ENCODE measurements around the gene POFUT1. TPM values are rescaled to one million over a fixed set of nuclear protein-coding genes. Genes with fewer than 3 reads are reported as not detected.

POFUT1 gene
- total RNA-seq, 1 donor from 2014 or later = 60.6 TPM

DNA sequence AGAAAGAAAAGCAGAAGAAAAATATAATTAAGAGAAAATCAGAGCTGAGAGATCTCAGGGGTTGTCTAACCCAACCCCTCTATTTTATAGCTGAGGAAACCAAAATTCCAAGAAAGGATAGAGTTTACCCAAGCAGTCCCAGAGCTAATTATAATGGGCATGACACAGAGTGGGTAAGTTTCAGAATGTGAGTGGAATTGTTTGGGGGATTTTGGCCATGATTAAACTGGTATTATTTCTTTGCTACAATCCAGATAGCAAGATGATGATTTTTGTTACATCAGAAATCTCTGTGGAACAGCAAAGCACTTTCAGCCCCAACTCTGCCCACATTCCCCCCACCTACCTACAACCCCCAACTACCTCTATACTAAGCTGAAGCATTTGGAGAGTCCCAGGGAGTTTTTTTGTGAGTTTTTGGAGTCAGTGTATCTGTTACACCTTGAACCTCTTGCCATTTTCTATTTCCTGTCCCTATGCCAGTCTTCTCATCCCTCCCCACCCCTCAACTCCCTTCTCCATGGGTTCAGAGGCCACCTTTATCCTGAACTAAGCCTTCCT lies 24.7 kb downstream of the POFUT1 start:
- H3K27ac ChIP-seq (ENCODE audit: low read depth, low read length) = no peak overlapping the region
- H3K4me1 Mint-ChIP-seq (ENCODE audit: low read depth, unreplicated experiment) = peaks cover 16% of the 10 kb centered on the region

DNA sequence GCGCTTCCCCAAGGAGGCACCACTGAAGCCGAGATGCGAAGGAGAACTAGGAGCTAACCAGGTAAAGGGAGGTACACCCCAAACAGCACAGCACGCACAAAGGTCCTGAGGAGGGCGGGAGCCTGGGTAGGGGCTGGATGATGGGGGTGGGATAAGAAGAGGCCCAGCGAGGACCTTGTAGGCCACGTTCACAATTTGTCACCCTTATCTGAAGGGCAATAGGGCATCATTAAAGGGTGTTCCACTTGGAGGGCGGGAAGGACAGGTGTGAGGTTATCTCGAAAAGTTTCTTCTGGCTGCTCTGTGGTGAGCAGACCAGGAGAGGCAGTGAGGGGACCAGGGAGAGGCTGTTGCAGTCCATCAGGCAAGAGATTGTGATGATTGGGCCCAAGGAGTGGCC lies 25.6 kb downstream of the POFUT1 start:
- Histone ChIP-seq H3K79me2 (ENCODE audit: insufficient read depth, low read length) (no peaks in the 10 kb centered on the region), H2AFZ (ENCODE audit: low read depth, low read length) (no peak overlapping the region), H3K9ac (ENCODE audit: low read length) (no peak overlapping the region), H3K4me3 (ENCODE audit: insufficient read depth, low read depth, low read length) (no peak overlapping the region), H3K27me3 (ENCODE audit: insufficient read depth, low read length) (no peaks in the 10 kb centered on the region), H3K9me3 (ENCODE audit: insufficient read depth, low read depth, low read length) (no peaks in the 10 kb centered on the region), H3K4me1 (ENCODE audit: insufficient read depth, low read length) (no peaks in the 10 kb centered on the region), H3K4me2 (ENCODE audit: low read length) (no peak overlapping the region), H3K36me3 (ENCODE audit: insufficient read depth, low read length) (peaks cover 22% of the 10 kb centered on the region), H4K20me1 (ENCODE audit: insufficient read depth, low read length) (peaks cover 3% of the 10 kb centered on the region), H3K27ac (ENCODE audit: low read depth, low read length) (no peak overlapping the region)
- Mint-ChIP-seq H3K4me1 (ENCODE audit: low read depth, unreplicated experiment) (peaks cover 16% of the 10 kb centered on the region), H3K27ac (ENCODE audit: unreplicated experiment) (no peak overlapping the region), H3K9me3 (ENCODE audit: unreplicated experiment) (no peaks in the 10 kb centered on the region), H3K27me3 (ENCODE audit: low read depth, unreplicated experiment) (no peaks in the 10 kb centered on the region), H3K4me3 (ENCODE audit: unreplicated experiment) (no peak overlapping the region), H3K36me3 (ENCODE audit: low read depth, unreplicated experiment) (peaks cover 31% of the 10 kb centered on the region)
- FAIRE-seq (no peak), DNase-seq (ENCODE audit: low read depth) (no peak)
- TF ChIP-seq, protein P1, sequence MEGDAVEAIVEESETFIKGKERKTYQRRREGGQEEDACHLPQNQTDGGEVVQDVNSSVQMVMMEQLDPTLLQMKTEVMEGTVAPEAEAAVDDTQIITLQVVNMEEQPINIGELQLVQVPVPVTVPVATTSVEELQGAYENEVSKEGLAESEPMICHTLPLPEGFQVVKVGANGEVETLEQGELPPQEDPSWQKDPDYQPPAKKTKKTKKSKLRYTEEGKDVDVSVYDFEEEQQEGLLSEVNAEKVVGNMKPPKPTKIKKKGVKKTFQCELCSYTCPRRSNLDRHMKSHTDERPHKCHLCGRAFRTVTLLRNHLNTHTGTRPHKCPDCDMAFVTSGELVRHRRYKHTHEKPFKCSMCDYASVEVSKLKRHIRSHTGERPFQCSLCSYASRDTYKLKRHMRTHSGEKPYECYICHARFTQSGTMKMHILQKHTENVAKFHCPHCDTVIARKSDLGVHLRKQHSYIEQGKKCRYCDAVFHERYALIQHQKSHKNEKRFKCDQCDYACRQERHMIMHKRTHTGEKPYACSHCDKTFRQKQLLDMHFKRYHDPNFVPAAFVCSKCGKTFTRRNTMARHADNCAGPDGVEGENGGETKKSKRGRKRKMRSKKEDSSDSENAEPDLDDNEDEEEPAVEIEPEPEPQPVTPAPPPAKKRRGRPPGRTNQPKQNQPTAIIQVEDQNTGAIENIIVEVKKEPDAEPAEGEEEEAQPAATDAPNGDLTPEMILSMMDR (IDR thresholded peaks at IDR 0.05; ENCODE audit: insufficient read depth, low read depth, low read length) = no peak
- no peak for TF ChIP-seq EZH2 (IDR thresholded peaks at IDR 0.05; ENCODE audit: insufficient read depth, low read length)

More for the DNA sequence above, 24.7 kb downstream of the POFUT1 start:
- DNase-seq (ENCODE audit: low read depth) (no peak), FAIRE-seq (no peak)
- H3K4me1 ChIP-seq (ENCODE audit: insufficient read depth, low read length) = no peaks in the 10 kb centered on the region
- no peaks in the 10 kb centered on the region for H3K27me3 ChIP-seq (ENCODE audit: insufficient read depth, low read length)
- H3K4me3 ChIP-seq (ENCODE audit: insufficient read depth, low read depth, low read length) = no peak overlapping the region
- no peak for TF ChIP-seq EZH2 (IDR thresholded peaks at IDR 0.05; ENCODE audit: insufficient read depth, low read length)
- TF ChIP-seq, protein P1 (IDR thresholded peaks at IDR 0.05; ENCODE audit: insufficient read depth, low read depth, low read length) = no peak
- H3K79me2 ChIP-seq (ENCODE audit: insufficient read depth, low read length) = no peaks in the 10 kb centered on the region
- no peak overlapping the region for H3K4me3 Mint-ChIP-seq (ENCODE audit: unreplicated experiment)
- H3K9ac ChIP-seq (ENCODE audit: low read length) = no peak overlapping the region
- H3K4me2 ChIP-seq (ENCODE audit: low read length) = no peak overlapping the region
- peaks cover 3% of the 10 kb centered on the region for H4K20me1 ChIP-seq (ENCODE audit: insufficient read depth, low read length)
- peaks cover 31% of the 10 kb centered on the region for H3K36me3 Mint-ChIP-seq (ENCODE audit: low read depth, unreplicated experiment)
- no peaks in the 10 kb centered on the region for H3K9me3 ChIP-seq (ENCODE audit: insufficient read depth, low read depth, low read length)
- H3K27me3 Mint-ChIP-seq (ENCODE audit: low read depth, unreplicated experiment) = no peaks in the 10 kb centered on the region
- H2AFZ ChIP-seq (ENCODE audit: low read depth, low read length) = no peak overlapping the region
- H3K36me3 ChIP-seq (ENCODE audit: insufficient read depth, low read length) = peaks cover 25% of the 10 kb centered on the region
- no peak overlapping the region for H3K27ac Mint-ChIP-seq (ENCODE audit: unreplicated experiment)
- H3K9me3 Mint-ChIP-seq (ENCODE audit: unreplicated experiment) = no peaks in the 10 kb centered on the region

DNA sequence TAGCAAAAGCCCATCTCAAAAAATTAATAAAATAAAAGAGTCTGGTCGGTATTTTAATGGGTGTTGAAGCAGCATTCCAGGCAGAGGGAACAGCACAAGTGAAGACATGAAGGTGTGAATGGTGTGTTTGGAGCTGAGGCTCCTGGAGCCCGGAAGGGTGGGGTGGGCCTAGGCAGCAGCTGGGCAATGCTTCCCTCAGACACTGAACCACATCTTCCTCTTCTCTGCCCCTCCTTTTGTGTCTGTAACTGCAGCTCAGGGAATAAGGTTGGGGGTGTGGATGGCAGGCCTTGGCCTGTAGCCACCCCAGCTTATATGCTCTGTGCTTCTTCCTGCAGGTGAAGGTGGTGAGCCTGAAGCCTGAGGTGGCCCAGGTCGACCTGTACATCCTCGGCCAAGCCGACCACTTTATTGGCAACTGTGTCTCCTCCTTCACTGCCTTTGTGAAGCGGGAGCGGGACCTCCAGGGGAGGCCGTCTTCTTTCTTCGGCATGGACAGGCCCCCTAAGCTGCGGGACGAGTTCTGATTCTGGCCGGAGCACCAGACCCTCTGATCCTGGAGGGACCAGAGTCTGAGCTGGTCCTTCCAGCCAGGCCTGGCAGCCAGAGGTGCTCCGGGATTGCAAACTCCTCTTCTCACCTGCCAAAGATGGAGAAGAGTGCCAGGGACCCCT lies 26.6 kb downstream of the POFUT1 start:
- H4K20me1 ChIP-seq (ENCODE audit: insufficient read depth, low read length) = peaks cover 3% of the 10 kb centered on the region
- no peaks in the 10 kb centered on the region for H3K4me1 ChIP-seq (ENCODE audit: insufficient read depth, low read length)
- no peaks in the 10 kb centered on the region for H3K79me2 ChIP-seq (ENCODE audit: insufficient read depth, low read length)
- H3K4me3 ChIP-seq (ENCODE audit: insufficient read depth, low read depth, low read length) = no peak overlapping the region
- DNase-seq (ENCODE audit: low read depth) (no peak), FAIRE-seq (no peak)
- H3K4me3 Mint-ChIP-seq (ENCODE audit: unreplicated experiment) = no peak overlapping the region
- peaks cover 18% of the 10 kb centered on the region for H3K36me3 ChIP-seq (ENCODE audit: insufficient read depth, low read length)
- peaks cover 30% of the 10 kb centered on the region for H3K36me3 Mint-ChIP-seq (ENCODE audit: low read depth, unreplicated experiment)
- no peaks in the 10 kb centered on the region for H3K27me3 ChIP-seq (ENCODE audit: insufficient read depth, low read length)
- no peak overlapping the region for H3K27ac Mint-ChIP-seq (ENCODE audit: unreplicated experiment)
- H3K4me2 ChIP-seq (ENCODE audit: low read length) = no peak overlapping the region
- H3K9ac ChIP-seq (ENCODE audit: low read length) = no peak overlapping the region
- no peak overlapping the region for H3K27ac ChIP-seq (ENCODE audit: low read depth, low read length)
- H3K27me3 Mint-ChIP-seq (ENCODE audit: low read depth, unreplicated experiment) = no peaks in the 10 kb centered on the region
- TF ChIP-seq EZH2 (IDR thresholded peaks at IDR 0.05; ENCODE audit: insufficient read depth, low read length) = no peak
- TF ChIP-seq, protein P1 (IDR thresholded peaks at IDR 0.05; ENCODE audit: insufficient read depth, low read depth, low read length) = no peak
- H2AFZ ChIP-seq (ENCODE audit: low read depth, low read length) = no peak overlapping the region
- H3K9me3 Mint-ChIP-seq (ENCODE audit: unreplicated experiment) = no peaks in the 10 kb centered on the region
- no peaks in the 10 kb centered on the region for H3K9me3 ChIP-seq (ENCODE audit: insufficient read depth, low read depth, low read length)
- H3K4me1 Mint-ChIP-seq (ENCODE audit: low read depth, unreplicated experiment) = peaks cover 11% of the 10 kb centered on the region

Measured in astrocyte (in vitro differentiated cells and primary cell).